A673 (cell line): ENCODE data around the gene CERS6.

Experiments used
- CTCF ChIP-seq: fragments of 300-800, 200-600 bp; sonication (generic); conservative IDR thresholded peaks from 2 replicates; pipeline ENCODE4 v1.5.1; 2017; ENCODE audit warnings: low read depth, mild to moderate bottlenecking, antibody characterized with exemption, low read length, moderate library complexity, mixed read lengths
- EZH2 ChIP-seq: fragments of 200-600 bp; sonication (generic); IDR thresholded peaks from 2 replicates; pipeline ENCODE4 v1.6.1; 2017; ENCODE audit warnings: borderline replicate concordance, low read depth, mild to moderate bottlenecking, mixed read lengths, antibody characterized with exemption, low read length; ENCODE audit not compliant: poor library complexity, severe bottlenecking

DNA sequence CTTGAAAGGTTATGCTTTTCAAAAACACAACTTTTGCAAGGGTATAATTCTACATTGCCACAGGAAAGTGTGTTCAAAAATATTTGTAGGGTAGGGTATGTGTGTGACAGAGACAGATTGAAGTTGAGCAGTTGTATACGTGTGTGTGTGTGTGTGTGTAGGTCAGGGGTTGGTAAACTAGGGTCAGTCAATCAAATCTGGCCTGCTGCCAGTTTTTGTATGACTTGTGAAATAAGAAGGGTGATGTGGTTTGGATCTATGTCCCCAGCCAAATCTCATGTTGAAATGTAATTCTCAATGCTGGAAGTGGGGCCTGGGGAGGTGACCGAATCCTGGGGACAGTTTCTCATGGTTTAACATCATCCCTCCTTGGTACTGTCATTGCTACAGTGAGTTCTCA is 148.2 kb downstream of the CERS6 start:
- TF ChIP-seq CTCF (no peak), EZH2 (no peak)
